ENCODE measurements around the gene LRRC2. TPM values are rescaled to one million over a fixed set of nuclear protein-coding genes. Genes with fewer than 3 reads are reported as not detected.

Gene LRRC2
- total and polyA plus RNA-seq, 2 donors (not counting 3 experiments of a cell fraction or from before 2014, with no cell fraction given), result 0.14 to 0.73 TPM

GRCh38 chr3:46575577-46576222, 9.6 kb upstream of the LRRC2 start:
- BruUV-seq (replicated peaks), result no TSS peak
- Histone ChIP-seq H3K79me2 (ENCODE audit: control insufficient read depth, insufficient read depth, low read length) (no peaks in the 10 kb centered on the region), H3K9ac (replicated peaks; ENCODE audit: extremely low read depth, insufficient read depth, low read length) (no peak overlapping the region), H4K20me1 (replicated peaks; ENCODE audit: control insufficient read depth, extremely low read depth, insufficient read depth, low read length) (no peaks in the 10 kb centered on the region), H3K27me3 (ENCODE audit: control insufficient read depth in 2 of 2, insufficient read depth in 2 of 2, low read length in 2 of 2) (no peaks in the 10 kb centered on the region), H3K9me3 (replicated peaks; ENCODE audit: control insufficient read depth, insufficient read depth, low read length) (no peaks in the 10 kb centered on the region), H3K27ac (ENCODE audit: insufficient read depth, low read depth, low read length) (no peak overlapping the region), H2AFZ (ENCODE audit: low read depth, low read length) (no peak overlapping the region), H3K4me2 (ENCODE audit: insufficient read depth, low read length) (no peak overlapping the region), H3K9me1 (replicated peaks; ENCODE audit: control insufficient read depth, extremely low read depth, insufficient read depth, low read length) (no peaks in the 10 kb centered on the region), H3K36me3 (ENCODE audit: control insufficient read depth in 2 of 2, extremely low read depth in 1 of 2, insufficient read depth in 2 of 2, low read length in 2 of 2) (no peaks in the 10 kb centered on the region), H3K4me3 (replicated peaks in 1 of 3; ENCODE audit: insufficient read depth in 1 of 3, low read depth in 1 of 3, low read length in 3 of 3) (no peak overlapping the region), H3K4me1 (ENCODE audit: control insufficient read depth, extremely low read depth, insufficient read depth, low read length) (no peaks in the 10 kb centered on the region)
- intact Hi-C loops (cut with micrococcal nuclease), result no loop called here
- dilution Hi-C loops (cut with MboI; ENCODE audit: extremely low pct_ligation_motif_present, low sequenced_read_pairs), result no loop called here
- no peak for DNase-seq (ENCODE audit: low read depth, low spot score)
- FAIRE-seq, result no peak
- POLR2A ChIA-PET, result no interaction called here
- TF ChIP-seq JUN (IDR thresholded peaks at IDR 0.05; ENCODE audit: borderline replicate concordance, insufficient read depth, insufficient read length, low read depth) (no peak), POLR2AphosphoS5 (IDR thresholded peaks at IDR 0.05; ENCODE audit: insufficient read depth, low read depth, low read length) (no peak), FOS (IDR thresholded peaks at IDR 0.05; ENCODE audit: borderline replicate concordance, insufficient read depth, low read length) (no peak), GATA2 (IDR thresholded peaks at IDR 0.05; ENCODE audit: insufficient read depth, insufficient read length, low read depth, low read length) (no peak), EZH2 (IDR thresholded peaks at IDR 0.05; ENCODE audit: borderline replicate concordance, low read depth, low read length, severe bottlenecking) (no peak), CTCF (IDR thresholded peaks at IDR 0.05; ENCODE audit: extremely low read depth in 1 of 2, insufficient read depth in 1 of 2, low read depth in 1 of 2, low read length in 2 of 2) (no peak), POLR2A (IDR thresholded peaks at IDR 0.05; ENCODE audit: low read depth, low read length) (no peak), MYC (IDR thresholded peaks at IDR 0.05; ENCODE audit: low read depth, low read length) (no peak), MAX (IDR thresholded peaks at IDR 0.05; ENCODE audit: insufficient read depth, insufficient read length) (no peak)
- CTCF ChIA-PET, result interaction anchor here (0.8 to 2.7 kb wide), 2 partner anchors 17 to 87 kb away, joined by 4 to 8 read pairs; no protein-coding TSS in a partner anchor
